GM21515 (cell line): ENCODE results near the gene CD59.
A peak's percentile ranks its signal among the peaks of the same experiment; 100 is the strongest.

ENCODE experiments used
- ATAC-seq: cut with Tn5 transposase; IDR thresholded peaks from one replicate; pipeline ENCODE4 v1.9.1; 2021; ENCODE audit not compliant: unreplicated experiment

The CD59 gene

GRCh38 chr11:33736148-33736812 lies at the start of gene CD59:
TSS of gene CD59 (minus strand) at chr11:33736423. CDS start at chr11:33722445, 13,978 bp downstream.
- peak; percentile 69 for ATAC-seq

DNA sequence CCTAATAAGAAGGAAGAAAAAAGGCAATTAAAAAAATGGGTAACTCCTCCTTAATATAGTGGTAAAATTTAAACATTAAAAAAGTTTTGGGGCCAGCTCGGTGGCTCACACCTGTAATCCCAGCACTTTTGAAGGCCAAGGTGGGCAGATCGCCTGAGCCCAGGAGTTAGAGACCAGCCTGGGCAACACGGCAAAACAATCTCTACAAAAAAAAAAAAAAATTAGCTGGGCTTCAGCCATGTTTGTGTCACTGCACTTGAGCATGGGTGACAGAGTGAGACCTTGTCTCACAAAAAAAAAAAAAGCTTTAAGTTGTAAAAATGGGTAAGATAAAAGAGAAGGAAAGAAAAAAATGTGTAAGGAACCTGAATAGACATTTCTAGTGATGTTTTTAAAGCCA lies 49.4 kb upstream of the CD59 start:
- ATAC-seq = no peak

- no peak for ATAC-seq
Observed at GRCh38 chr11:33779849-33780528, 43.8 kb upstream of the CD59 start.

DNA sequence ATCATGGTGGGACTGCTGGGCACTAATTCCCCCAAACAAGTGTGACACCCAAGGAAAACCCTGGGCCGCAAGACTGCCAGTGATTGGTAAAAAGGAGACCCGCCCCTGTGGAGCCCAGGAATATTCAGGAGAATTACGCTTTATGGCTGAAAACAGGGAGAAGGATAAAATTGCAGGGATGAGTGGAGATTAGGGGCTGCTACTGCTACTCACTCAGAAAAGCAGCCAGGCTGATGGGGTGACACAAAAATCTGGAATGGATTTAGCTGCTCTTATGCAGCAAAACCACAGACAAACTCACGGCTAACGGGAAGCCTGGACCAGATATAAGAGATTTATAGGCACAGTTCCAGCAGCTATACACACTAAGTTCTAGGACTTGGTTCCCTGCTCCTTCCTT lies 42.5 kb upstream of the CD59 start:
- ATAC-seq = no peak

GRCh38 chr11:33777906-33778305 lies 41.7 kb upstream of the CD59 start:
- ATAC-seq = no peak

GRCh38 chr11:33775832-33776470 lies 39.7 kb upstream of the CD59 start:
- ATAC-seq = peak; percentile 35

- ATAC-seq = no peak
Observed at GRCh38 chr11:33775467-33775807, 39.2 kb upstream of the CD59 start.

DNA sequence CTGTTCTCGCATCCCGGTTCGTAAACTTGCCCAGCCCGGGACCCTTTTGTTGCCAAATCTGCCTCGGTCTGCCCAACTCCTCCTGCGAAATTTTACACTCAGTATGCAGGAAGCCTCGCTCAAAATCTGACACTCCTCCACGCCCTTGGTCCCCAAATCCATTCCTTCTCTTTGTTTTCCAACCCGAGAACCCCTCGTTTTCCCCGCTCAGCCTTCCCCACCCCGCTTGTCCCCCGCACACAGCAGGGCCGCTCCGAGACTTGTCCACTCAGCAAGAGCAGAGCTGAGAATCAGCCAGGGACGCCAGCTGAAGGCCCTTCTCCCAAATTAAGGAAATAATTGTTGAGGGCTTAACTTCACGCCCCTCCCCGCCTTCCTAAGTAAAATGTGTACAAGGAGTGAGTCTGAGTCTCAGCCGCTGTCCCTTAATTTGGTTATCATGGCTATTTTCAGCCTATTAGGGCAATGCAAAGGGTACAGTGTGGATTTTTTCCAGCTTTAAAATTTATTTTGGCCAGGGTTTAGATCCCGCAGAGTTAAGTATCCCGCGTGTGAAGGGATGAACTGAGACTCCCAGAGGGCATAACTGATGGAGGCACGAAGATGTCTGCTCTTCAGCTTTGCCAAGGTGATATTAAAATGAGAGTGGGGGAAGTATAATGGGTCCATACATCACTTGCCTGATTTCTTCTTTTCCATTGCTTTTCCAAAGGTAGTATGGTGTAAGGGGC lies 38.7 kb upstream of the CD59 start:
- no peak for ATAC-seq

- peak; percentile 75 for ATAC-seq
Observed at GRCh38 chr11:33773987-33774735, 37.9 kb upstream of the CD59 start, which contains the start of gene FBXO3. TSS of gene FBXO3 (minus strand) at chr11:33774520. CDS start at chr11:33774497, 23 bp downstream.

GRCh38 chr11:33773404-33773986 lies 37.3 kb upstream of the CD59 start:
- ATAC-seq = peak; percentile 12

- ATAC-seq = no peak
Observed at GRCh38 chr11:33772870-33773269, 36.6 kb upstream of the CD59 start.

DNA sequence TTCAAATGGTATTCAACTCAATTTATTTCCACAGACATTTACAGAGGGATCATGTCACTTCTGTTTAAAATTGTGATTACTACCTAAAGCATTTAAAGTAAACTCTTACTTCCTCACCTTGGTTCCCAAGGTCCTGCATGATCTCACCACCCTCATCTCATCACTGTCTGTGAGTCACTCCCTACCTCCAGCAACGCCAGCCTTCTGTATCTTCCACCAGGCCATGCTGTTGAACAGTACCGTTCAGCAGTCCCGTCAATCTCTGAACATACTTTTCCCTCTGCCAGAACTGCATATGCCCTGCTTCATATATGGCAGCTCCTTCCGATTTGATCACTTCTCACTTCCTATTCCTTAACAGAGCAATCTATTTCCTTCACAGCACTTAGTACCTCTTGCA lies 36.1 kb upstream of the CD59 start:
- ATAC-seq = no peak

DNA sequence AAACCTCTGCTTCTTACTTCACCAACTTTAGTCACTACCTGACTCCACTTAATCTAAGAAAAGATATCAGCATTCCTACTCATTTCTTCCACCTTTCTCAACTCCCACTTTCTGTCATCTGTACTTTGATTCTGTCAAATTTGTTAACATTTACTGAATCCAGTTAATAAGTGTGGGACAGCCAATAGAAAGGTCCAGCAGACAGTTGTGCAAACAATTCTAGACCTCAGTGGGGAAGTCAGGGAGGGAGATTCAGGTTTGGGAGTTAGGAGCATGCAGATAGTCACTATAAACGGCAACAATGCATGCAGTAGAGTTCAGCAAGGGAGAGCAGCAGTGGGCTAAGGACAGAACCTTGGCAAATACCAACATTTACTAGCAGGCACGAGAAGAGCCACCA lies 34.0 kb upstream of the CD59 start:
- no peak for ATAC-seq

- no peak for ATAC-seq
Observed at GRCh38 chr11:33769542-33769941, 33.3 kb upstream of the CD59 start.

- ATAC-seq = no peak
Observed at GRCh38 chr11:33767624-33768023, 31.4 kb upstream of the CD59 start.

GRCh38 chr11:33766085-33766484 lies 29.9 kb upstream of the CD59 start:
- no peak for ATAC-seq

DNA sequence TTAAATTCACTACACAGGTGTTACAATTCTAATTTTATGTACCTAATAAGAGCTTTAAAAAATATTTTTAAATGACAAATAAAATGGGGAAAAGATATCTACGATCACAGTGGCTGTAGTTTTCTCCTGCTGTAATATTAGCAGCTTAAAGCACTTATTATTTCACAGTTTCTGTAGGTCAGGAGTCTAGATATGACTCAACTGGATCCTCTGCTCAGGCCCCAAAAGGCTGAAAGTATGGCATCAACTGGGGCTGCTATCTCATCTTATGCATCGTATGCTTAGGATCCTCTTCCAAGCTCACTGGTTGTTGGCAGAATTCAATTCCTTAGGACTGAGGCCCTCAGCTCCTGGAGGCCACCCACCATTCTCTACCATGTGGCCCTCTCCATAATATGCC lies 25.2 kb upstream of the CD59 start:
- ATAC-seq = peak; percentile 84

DNA sequence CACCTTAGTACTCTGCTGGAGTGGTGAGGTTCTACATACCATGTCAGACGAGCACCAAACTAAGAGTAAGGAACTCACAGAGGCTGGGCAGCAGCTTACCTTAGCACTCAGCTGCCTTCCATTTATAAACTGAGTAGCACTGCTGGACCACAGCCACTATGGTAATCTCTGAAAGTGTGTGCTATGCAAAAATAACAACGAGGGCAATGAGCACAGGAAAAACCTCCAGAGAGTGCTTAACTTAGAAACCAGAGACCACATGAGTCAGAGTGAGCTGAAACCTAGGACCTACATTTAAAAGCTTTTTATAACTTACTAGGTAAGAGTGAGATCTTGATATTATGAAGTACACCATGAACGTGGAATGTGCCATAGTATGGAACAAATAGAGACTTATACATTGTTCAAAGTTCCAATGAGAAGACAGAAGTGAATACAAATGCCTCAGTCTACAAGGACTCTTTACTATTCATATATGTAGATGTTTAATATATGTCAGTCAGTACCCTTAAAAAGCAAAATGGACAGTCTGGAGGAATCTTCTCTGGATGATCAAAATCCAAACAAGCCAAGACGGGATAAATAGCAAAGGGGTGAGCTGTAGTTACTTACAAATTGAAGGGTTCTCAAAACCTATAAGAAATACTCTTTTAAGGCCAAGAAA lies 17.2 kb upstream of the CD59 start:
- ATAC-seq = peak; percentile 96

DNA sequence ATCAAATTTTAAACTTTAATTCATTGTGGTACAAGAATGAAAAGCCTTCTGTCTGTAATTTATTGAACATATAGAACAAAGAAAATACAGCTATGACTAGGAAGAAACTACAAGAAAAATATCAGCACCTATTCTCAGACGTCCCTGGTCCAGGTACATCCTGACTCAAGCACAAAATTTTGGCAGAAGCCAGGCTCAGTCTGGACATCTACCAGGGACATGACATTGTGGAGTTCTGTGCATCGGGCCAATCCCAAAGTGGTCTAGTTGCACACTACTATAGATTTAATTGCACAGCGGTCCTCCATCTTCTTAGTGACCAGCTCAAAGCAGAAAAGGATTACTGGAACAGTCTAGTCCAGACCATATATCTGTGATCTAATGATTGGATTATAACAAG lies 15.7 kb upstream of the CD59 start:
- no peak for ATAC-seq

DNA sequence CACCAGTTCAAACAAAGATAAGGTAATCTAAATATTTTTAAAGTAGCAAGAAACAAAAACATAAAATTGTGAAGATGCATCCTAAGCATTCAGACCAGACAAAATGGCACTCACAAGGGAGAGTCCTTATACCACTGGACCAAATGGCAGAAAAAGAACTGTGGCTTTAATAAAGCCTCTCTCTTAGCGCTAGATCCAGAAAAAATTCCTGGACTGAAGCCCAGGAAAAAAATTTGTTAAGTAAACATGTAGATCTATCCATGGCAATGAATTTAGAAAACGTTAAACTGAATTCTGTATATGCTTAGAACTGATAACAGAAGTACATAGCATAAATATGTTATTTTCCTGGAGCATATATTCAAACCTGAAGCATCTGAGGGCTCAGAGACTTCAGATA lies 11.8 kb upstream of the CD59 start:
- ATAC-seq = no peak
